ENCODE data around the gene CARD9. TPM values are rescaled to one million over a fixed set of nuclear protein-coding genes. Genes with fewer than 3 reads are reported as not detected.
A peak's percentile ranks its signal among the peaks of the same experiment; 100 is the strongest.

Gene CARD9
- total RNA-seq, 1 donor from 2014 or later = 1.4 TPM

DNA sequence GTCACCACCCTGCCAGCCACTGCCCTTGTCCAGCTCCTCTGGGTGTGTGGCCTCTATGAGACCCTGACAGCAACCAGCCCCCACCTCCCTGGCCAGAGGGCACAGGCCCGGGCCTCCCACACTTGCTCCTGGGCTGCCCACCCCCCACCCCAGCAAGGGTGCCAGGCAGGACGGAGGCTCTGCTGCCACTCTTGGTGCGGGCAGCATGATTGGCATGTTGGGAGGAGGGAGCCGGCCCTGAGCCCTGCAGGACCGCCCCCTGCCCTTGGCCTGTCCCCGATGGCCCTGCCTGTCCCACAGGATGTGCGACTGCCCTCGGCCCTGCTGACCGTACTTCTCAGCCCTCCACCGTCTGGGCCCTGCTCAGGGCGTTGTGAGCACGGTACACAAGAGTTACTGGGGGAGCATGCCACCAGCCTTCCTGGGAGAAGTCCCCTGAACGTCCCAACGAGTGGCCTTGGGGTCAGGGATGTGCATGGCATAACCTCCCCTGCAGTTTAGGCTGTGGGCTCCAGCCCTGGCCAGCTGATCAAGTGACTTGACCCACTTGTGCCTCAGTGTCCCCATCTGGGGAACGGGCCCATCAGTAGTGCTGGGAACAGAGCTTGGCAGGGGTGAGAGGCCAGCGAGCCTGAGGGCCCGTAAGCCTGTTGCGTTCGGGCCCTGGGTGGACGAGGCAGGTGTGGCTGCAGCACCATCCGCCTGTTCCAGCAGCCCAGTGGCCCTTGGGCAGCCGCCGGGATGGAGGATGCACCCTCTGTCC lies 30.2 kb downstream of the CARD9 start:
- no peak for DNase-seq (ENCODE audit: missing footprints)
- ATAC-seq = peak; percentile 64
- intact Hi-C loops (cut with DNase I) = loop anchor here (1.0 kb wide), 1 partner anchor 20 kb away; the partner anchor contains the start of gene DNLZ

DNA sequence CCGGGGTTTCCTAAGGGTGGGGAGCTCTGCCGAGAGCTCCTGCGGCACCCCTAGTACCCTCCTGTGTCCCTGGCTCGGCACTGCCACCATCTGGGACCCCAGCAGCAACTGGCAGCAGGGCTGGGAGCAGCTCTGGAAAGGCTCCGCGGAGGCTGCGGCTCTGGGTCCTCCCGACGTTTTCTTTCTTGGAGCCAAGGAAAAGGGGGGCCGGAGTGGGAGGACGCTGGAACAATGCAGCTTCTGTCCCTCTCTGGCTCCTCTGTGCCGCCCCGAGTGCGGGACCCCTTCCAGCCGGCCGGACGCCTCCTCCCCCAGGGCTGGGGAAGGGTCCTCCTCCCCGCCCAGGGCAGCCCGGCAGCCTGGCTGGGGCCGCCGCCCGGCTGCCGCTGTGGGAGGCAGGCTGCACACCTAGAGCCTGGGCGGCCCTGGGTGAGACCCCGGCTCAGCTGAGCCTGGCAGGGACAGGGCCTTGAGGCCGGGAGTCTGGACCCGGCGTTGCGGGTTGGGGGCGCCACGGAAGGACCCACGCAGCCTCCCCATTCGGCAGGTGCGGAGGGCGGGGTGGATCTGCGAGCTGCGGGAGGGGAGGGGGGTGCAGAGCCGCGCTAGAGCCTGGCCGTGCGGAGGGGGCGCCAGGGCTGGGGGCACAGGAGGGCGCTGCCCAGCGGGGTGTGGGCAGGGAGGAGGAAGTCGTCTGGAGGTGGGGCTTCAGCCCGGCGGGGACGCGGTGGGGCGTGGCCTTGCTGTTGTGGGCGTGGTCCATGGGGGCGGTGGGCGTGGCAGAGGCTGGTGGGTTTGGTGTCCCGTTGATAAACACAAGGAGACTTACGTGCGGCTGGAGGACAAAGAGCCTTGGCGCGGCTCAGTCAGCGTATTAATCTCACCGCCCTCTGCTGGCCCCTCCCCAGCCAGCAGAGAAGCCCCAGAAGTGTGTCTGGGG lies 31.0 kb downstream of the CARD9 start:
- intact Hi-C loops (cut with DNase I) = loop anchor here (1.0 kb wide), 1 partner anchor 21 kb away; the partner anchor contains the start of gene DNLZ
- DNase-seq (ENCODE audit: missing footprints) (peak; percentile 93), ATAC-seq (peak; percentile 72)

DNA sequence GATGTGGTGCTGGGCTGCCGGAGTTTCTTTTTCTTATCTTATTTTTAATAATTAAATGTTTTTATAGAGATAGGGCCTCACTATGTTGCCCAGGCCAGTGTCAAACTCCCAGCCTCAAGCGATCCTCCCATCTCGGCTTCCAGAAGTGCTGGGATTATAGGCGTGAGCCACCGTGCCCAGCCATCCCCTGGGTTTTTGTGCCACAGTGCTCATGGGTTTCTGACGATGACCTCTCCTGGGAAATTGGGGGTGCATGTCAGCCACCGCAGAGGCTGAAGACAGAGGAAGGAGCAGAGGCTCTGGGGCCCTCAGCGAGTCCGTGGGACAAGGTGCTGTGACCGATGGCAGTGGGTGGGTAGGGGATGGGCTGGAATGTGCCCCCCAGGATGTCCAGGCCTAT lies 31.7 kb downstream of the CARD9 start:
- intact Hi-C loops (cut with DNase I) = no loop called here
- no peak for DNase-seq (ENCODE audit: missing footprints)

DNA sequence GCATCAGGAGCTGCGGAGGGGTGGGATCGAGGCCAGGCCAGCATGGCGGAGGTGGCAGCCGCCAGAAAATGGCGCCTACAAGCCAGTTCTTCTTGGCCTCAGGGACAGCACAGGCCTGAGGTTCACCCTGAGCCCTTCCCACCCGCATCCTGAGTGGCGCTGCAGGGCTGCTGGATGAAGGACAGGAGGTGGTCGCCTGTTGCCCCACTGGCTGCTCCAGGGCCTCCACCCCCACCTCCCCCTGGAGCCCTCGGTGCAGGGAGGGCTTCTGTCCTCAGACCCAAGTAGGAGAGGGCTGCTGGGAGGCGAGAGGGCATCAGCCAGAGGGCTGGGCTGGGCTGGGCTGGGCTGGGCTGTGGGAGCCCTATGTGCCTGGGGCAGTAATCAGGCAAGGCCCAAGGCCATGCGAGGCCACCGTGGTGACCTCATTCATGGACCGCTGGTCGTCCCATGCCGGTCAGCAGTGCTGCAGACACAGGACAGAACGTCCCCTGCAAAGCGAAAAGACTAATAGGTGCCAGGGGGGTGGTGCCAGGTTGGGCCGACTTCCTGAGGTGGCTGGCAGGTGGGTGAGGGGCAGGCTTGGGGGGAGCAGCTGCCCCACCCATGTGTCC lies 32.3 kb downstream of the CARD9 start:
- intact Hi-C loops (cut with DNase I) = no loop called here
- ATAC-seq (peak; percentile 30), DNase-seq (ENCODE audit: missing footprints) (no peak)

More for the DNA sequence above, 31.7 kb downstream of the CARD9 start:
- no peak for ATAC-seq

DNA sequence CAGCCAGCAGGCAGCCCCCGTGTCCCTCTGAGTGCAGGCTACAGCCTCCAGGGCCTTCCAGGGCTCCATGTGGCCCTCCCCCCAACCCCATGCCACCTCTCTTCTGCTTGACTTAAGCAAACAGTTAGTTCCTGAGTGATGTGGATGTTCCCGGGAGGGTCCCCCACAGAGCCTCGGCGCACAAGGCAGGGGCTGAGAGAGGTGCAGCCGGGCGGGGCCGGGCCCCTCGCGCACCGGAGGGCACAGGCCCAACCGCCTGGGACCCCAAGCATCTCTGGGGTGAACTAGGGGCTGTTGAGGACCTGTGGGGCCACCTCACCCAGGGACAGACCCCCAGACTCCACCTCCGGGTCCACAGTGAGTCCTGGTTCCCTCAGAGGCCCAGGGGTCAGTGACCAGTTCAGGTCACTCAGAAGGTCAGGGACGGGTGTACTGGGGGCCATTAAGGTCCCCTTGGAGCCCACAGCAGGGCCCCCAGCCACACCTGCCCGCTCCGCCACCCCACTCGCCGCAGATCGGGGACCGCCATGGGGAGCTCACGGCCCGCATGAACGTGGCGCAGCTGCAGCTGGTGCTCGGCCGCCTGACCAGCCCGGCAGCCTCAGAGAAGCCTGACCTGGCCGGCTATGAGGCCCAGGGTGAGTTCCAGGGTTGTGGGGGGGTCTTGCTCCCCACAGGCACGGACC lies 33.0 kb downstream of the CARD9 start:
- no peak for ATAC-seq
- DNase-seq (ENCODE audit: missing footprints) = no peak
- intact Hi-C loops (cut with DNase I) = no loop called here

DNA sequence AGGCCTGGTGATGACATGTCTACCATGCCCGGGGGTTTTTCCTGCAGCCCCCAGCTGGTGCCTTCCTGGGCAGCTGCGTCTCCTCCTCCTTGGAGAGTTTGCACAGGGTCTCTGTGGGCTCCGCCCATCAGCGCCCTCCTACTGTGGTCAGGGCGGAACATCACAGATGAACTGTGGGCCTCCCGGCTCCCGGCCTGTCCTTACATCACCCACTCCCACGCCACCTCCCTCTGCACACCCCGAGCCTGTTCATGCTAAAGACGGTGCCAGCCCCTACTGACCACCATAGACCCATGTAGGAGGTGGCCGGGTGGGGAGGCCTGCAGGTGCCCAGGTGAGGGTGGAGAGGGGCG lies 33.5 kb downstream of the CARD9 start:
- DNase-seq (ENCODE audit: missing footprints) (no peak), ATAC-seq (no peak)
- intact Hi-C loops (cut with DNase I) = loop anchor here (1.0 kb wide), 2 partner anchors 23 to 60 kb away; partner anchors contain the start of genes DNLZ and SNAPC4

DNA sequence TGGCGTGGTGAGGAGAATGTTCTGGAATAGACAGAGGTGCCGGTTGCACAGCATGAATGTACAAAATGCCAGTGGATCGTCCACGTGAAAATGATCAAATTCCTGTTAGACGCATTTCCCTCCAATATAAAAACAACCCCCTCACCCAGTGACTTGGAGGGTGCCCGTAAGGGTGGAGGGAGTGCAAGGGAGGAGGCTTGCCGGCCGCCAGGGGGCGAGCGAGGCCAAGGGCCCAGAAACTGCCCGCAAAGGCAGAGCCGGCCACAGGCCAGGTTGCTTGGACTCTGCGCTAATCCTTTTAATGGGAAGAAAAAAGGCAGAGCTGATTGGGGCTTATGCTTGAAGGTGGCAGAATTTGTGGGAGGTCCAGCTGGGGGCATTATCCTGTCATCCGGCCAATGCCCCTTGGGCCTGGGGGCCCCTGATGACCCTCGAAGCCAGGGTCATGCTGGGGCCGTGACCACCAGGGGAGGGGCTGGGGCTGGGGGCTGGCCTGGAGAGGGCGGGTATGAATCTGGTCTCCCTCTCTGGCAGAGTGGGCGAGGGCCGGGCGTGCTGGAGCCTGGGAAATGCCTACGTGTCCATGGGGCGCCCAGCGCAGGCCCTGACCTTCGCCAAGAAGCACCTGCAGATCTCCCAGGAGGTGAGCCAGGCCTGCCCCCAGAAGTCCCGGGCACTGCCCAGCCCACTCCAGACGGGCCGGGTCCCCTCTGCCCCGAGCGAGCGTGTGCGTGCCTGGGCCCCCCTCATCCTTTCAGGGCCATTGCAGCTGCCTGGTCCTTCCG lies 34.1 kb downstream of the CARD9 start:
- intact Hi-C loops (cut with DNase I) = loop anchor here (1.0 kb wide), 2 partner anchors 24 to 61 kb away; partner anchors contain the start of genes DNLZ and SNAPC4
- no peak for ATAC-seq
- DNase-seq (ENCODE audit: missing footprints) = peak; percentile 90

DNA sequence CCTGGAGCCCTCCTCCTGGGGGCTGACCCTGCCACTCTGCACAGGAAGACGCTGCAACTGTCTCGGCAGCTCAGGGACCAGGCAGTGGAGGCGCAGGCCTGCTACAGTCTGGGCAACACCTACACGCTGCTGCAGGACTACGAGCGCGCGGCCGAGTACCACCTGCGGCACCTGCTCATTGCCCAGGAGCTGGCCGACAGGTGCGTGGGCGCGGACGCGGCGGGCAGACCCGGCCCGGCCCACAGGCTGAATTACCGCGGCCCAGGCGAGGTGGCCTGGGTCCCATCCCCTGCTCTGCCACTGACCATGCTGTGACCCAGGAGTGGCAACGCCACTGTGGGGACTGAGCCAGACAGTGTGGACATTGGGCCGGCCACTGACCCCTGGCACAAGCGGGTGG lies 35.0 kb downstream of the CARD9 start:
- DNase-seq (ENCODE audit: missing footprints) (no peak), ATAC-seq (no peak)
- intact Hi-C loops (cut with DNase I) = no loop called here

DNA sequence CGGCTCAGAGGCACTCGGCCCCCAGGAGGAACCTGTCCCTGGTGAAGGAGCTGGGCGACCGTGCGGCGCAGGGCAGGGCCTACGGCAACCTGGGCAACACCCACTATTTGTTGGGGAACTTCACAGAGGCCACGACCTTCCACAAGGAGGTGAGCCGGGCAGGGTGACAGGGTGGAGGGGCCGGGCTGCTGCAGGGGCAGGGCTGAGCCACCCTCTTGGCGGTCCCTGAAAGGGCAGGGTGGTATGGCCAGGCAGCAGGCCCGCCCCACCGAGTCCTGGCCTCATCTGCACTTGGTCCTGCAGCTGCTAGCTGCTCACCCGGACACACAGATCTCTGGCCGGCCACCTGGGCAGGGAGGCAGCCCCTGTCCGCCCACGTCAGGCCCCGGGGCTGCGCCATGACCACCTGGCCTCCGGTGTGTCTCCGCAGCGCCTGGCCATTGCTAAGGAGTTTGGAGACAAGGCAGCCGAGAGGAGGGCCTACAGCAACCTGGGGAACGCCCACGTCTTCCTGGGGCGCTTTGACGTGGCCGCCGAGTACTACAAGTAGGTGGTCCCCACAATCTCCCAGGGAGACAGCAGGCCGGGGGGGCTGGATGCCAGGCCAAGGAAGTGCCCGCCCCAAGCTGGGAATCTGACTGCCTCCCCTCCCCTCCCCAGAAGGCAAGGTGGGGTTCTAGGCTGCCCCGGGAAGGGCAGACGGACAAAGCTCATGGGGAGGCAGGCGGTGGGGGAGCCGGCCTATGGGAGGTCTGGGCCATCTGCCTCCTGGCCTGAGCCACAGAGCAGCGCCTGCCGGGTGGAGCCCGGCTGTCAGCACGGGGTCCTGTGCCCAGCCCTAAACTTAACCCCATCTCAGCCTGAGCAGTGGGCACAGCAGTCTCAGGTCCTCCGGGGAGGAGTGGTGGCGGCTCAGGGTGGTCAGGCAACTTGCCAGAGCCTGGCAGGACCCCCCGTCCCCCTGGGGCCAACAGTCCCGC lies 35.8 kb downstream of the CARD9 start:
- no peak for ATAC-seq

DNA sequence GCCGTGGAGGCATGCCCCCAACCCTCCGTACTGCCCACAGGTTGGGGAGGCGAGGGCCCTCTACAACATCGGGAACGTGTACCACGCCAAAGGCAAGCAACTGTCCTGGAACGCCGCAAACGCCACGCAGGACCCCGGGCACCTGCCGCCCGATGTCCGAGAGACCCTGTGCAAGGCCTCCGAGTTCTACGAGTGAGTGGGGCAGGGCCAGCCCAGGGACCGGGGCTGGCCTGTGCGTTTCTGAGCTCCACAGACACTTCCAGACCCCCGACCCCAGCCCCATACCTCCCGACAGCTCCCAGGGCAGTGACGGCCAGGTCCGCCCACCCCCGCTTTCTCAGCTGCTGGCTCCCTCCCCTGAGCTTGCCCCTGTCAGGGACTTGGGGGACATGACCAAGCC lies 36.6 kb downstream of the CARD9 start:
- intact Hi-C loops (cut with DNase I) = no loop called here
- DNase-seq (ENCODE audit: missing footprints) = no peak
- ATAC-seq = no peak

More for the DNA sequence above, 35.8 kb downstream of the CARD9 start:
- intact Hi-C loops (cut with DNase I) = no loop called here
- DNase-seq (ENCODE audit: missing footprints) = no peak

DNA sequence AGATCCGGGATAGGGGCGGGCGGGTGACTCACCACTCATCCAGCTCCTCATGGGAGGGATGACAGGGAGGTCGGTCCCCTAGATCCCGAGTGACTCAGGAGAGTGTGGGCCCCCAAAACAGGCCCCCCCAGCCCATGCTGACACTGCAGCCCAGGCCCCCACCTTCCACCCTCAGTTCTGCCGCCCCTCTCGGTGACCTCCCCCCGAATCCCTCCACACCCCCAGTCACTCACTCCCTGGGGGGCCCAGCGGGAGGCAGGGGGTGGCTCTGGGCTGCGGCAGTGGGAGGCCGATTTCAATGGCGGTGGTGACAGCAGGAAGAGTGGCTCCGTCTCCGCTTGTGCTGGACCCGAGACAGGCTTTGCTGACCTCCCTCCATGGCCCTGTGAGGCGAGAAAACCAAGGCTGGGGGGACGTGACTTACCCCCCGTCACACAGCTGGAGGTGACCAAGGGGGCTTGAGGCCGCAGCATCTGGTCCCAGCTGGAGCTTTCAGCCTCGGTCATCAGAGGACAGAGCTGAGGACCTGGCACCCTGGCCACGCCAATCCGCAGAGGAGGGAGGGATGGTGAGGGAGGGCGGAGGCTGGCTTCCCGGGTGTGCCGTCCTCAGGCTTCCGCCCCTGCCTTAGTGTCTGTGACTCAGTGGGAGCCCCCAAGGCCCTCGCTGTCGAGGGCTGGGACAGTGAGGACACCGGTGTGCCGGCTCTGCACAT lies 37.2 kb downstream of the CARD9 start:
- intact Hi-C loops (cut with DNase I) = no loop called here
- no peak for DNase-seq (ENCODE audit: missing footprints)

DNA sequence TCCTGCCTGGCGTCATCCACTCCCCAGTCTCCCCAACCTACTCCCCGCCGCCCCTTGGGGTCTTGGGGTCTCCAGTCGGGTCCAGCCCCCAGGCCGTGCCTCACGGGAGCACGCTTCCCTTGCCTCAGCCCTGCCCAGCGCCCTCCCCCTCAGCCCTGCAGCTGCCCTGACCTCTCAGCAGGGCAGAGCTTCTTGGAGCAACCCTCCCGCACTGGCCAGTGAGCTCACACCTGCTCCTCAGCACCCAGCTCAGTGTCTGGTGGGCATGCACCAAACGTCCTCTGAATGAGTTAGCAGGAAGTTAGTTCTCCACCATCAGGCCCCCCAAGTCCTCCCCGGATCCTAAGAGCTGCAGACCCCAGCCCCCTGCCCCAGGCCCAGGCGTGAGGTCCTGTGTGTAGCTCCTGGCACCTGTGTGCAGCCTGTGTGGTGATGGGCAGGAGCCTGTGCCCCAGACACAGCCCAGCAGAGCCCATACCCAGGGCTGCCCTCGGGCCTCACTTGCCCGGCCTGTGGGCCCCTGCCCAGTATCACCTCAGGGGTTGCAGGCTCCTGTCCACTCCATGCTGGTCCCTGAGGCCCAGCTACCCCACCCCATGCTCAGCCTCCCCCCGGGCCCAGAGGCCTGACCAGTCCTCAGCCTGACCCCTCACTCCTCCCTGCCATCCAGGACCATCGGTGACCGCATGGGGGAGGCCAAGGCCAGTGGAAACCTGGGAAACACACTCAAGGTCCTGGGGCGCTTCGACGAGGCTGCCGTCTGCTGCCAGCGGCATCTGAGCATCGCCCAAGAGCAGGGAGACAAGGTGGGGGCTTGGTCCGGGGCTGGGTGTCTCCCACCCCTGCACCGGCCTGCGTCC lies 37.9 kb downstream of the CARD9 start:
- intact Hi-C loops (cut with DNase I) = no loop called here
- DNase-seq (ENCODE audit: missing footprints) (no peak), ATAC-seq (peak; percentile 2)

More for the DNA sequence above, 37.2 kb downstream of the CARD9 start:
- peak; percentile 26 for ATAC-seq

DNA sequence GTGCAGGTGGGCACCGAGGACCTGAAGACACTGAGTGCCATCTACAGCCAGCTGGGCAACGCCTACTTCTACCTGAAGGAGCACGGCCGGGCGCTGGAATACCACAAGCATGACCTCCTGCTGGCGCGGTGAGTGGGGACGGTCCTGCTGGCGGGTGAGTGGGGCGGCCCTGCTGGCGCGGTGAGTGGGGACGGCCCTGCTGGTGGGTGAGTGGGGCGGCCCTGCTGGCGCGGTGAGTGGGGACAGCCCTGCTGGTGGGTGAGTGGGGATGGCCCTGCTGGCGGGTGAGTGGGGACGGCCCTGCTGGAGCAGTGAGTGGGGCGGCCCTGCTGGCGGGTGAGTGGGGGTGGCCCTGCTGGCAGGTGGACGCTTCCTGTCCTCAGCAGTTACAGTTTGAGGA lies 38.9 kb downstream of the CARD9 start:
- ATAC-seq (no peak), DNase-seq (ENCODE audit: missing footprints) (no peak)
- intact Hi-C loops (cut with DNase I) = no loop called here

DNA sequence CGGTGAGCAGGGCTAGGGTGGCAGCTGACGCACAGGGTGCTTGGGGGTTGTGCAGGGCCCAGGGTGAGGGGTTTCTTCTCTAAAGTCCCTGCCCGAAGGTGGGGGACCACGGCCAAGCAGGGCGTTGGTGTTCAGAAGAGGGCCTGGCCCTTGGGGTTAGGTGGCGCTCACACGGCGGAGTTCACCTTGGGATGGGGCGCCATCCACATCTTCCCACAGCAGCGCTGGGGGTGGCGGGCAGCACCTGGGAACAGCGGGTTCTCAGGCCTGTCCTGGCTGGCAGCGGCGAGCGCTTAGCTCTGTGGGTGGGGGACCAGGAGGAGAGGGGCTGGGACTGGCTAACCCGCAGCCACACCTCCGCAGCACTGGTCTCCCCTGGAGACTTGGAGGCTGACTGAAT lies 40.0 kb downstream of the CARD9 start:
- intact Hi-C loops (cut with DNase I) = no loop called here
- ATAC-seq (no peak), DNase-seq (ENCODE audit: missing footprints) (no peak)

DNA sequence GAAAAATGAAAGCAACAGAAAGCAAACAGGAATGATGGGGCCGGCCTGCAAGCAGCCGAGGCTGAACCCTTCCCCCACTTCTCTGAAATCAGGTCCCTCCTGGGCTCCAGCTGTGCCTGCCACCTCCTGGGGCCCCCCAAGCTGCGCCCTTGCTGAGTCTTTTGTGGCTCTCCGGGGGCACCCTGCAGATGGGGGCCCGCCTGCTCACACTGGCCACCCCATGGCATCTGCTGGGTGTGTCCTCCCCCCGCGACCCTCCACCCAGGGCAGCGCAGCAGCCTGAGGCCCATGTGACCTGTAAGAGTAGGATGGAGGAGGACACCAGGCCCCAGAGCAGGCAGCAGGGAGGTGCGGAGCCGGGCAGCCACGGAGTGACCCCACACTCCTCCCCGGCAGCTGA lies 40.4 kb downstream of the CARD9 start:
- intact Hi-C loops (cut with DNase I) = no loop called here
- DNase-seq (ENCODE audit: missing footprints) (no peak), ATAC-seq (no peak)

Data from Right ventricle myocardium inferior (tissue), 1 donor.